IMR-90 (cell line): ENCODE data around the gene IDI2.
A peak's percentile ranks its signal among the peaks of the same experiment; 100 is the strongest.

Experiments used
- CHD1 ChIP-seq: IDR thresholded peaks from 2 replicates; pipeline ENCODE4 v1.6.1; 2012; ENCODE audit warnings: low read depth, low read length, improper control_type of control experiment
- CTCF ChIP-seq: conservative IDR thresholded peaks from 2 replicates; pipeline ENCODE4 v1.5.1; 2012; ENCODE audit warnings: mild to moderate bottlenecking, low read depth, low read length, improper control_type of control experiment
- FOS ChIP-seq: fragments of 150-350 bp; IDR thresholded peaks from 2 replicates; pipeline ENCODE4 v1.6.1; 2016; ENCODE audit warnings: low read depth, low read length
- MAZ ChIP-seq: IDR thresholded peaks from 2 replicates; pipeline ENCODE4 v1.6.1; 2012; ENCODE audit warnings: low read depth, mild to moderate bottlenecking, low read length, improper control_type of control experiment, moderate library complexity, borderline replicate concordance
- POLR2A ChIP-seq: IDR thresholded peaks from 2 replicates; pipeline ENCODE4 v1.6.1; 2012; ENCODE audit warnings: mild to moderate bottlenecking, low read depth, low read length
- SMC3 ChIP-seq: fragments of 150-350 bp; IDR thresholded peaks from 2 replicates; pipeline ENCODE4 v1.6.1; 2016; ENCODE audit warnings: low read depth, mild to moderate bottlenecking, antibody characterized with exemption, low read length, moderate library complexity
- TF ChIP-seq, protein P1 (sequence below): fragments of 150-350 bp; IDR thresholded peaks from 2 replicates; pipeline ENCODE4 v1.6.1; 2017; ENCODE audit warnings: mild to moderate bottlenecking, antibody characterized with exemption, low read length, low read depth

GRCh38 chr10:986881-987619 is 38.6 kb downstream of the IDI2 start:
- TF ChIP-seq CTCF (no peak), MAZ (peak; percentile 49; the same call in 1 of the 2 replicates), SMC3 (no peak), CHD1 (no peak), POLR2A (peak; percentile 52; the same call in 1 of the 2 replicates), FOS (no peak)
- TF ChIP-seq, protein P1, sequence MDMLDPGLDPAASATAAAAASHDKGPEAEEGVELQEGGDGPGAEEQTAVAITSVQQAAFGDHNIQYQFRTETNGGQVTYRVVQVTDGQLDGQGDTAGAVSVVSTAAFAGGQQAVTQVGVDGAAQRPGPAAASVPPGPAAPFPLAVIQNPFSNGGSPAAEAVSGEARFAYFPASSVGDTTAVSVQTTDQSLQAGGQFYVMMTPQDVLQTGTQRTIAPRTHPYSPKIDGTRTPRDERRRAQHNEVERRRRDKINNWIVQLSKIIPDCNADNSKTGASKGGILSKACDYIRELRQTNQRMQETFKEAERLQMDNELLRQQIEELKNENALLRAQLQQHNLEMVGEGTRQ: no peak
